HFFc6 (cell line): ENCODE data around the gene CEP162. TPM values are rescaled to one million over a fixed set of nuclear protein-coding genes. Genes with fewer than 3 reads are reported as not detected.
"Not testable (repeated sequence)": the region's sequence is repeated elsewhere in the genome, so short reads cannot be mapped to it uniquely, and the experiment has no call there.

Experiments
- DNase-seq: peaks from one replicate; pipeline ENCODE4 v3.0.0-alpha.2; 2018
- H3K27ac Mint-ChIP-seq: 2 replicates; pipeline ENCODE4 v1.8.0; 2020; ENCODE audit warnings: mild to moderate bottlenecking, mixed read lengths
- H3K27me3 Mint-ChIP-seq: 2 replicates; pipeline ENCODE4 v1.8.0; 2021; ENCODE audit warnings: mild to moderate bottlenecking, moderate library complexity, mixed read lengths; ENCODE audit not compliant: insufficient read depth
- H3K36me3 Mint-ChIP-seq: 2 replicates; pipeline ENCODE4 v1.8.0; 2021; ENCODE audit warnings: low read depth, mixed read lengths
- H3K4me1 Mint-ChIP-seq: 2 replicates; pipeline ENCODE4 v1.8.0; 2020; ENCODE audit warnings: low read depth, mixed read lengths
- H3K4me3 Mint-ChIP-seq: 2 replicates; pipeline ENCODE4 v1.8.0; 2020; ENCODE audit warnings: mild to moderate bottlenecking, moderate library complexity, mixed read lengths
- H3K9me3 Mint-ChIP-seq: 2 replicates; pipeline ENCODE4 v1.8.0; 2020; ENCODE audit warnings: mild to moderate bottlenecking, mixed read lengths
- CTCF ChIP-seq: fragments of 200-600 bp; sonication (generic); IDR thresholded peaks from 2 replicates; pipeline ENCODE4 v1.5.0; 2021; ENCODE audit warnings: antibody characterized with exemption, mild to moderate bottlenecking
- total RNA-seq, 6 experiments: library from RNA; stranded (reverse); fragmentation: NEBNext Ultra II Directional; extraction: Animal tissue kit (Norgen Biotek cat#: 25700); gene quantifications; 2 replicates in 1 of 6; 3 replicates in 5 of 6; pipeline ENCODE4 v1.2.3, GENCODE V29; 2021

CEP162 gene
- total RNA-seq, 6 experiments from 2014 or later: 2.1 to 3.7 (median 3.1) TPM

- H3K4me1 Mint-ChIP-seq: peaks cover 22% of the 10 kb centered on the region
- no peaks in the 10 kb centered on the region for H3K27me3 Mint-ChIP-seq
- H3K9me3 Mint-ChIP-seq: peaks cover 5% of the 10 kb centered on the region; the same call in 1 of the 2 replicates
- no peak overlapping the region for H3K27ac Mint-ChIP-seq
- H3K4me3 Mint-ChIP-seq: no peak overlapping the region
- no peaks in the 10 kb centered on the region for H3K36me3 Mint-ChIP-seq
- TF ChIP-seq CTCF: no peak
- no peak for DNase-seq
Measured at GRCh38 chr6:84107495-84107894, 119.9 kb downstream of the CEP162 start.

- H3K4me1 Mint-ChIP-seq: peaks cover 31% of the 10 kb centered on the region
- not testable (repeated sequence) for H3K4me3 Mint-ChIP-seq, H3K9me3 Mint-ChIP-seq, H3K36me3 Mint-ChIP-seq, H3K27me3 Mint-ChIP-seq
- DNase-seq: peak; percentile 52
- H3K27ac Mint-ChIP-seq: peak overlapping the region; percentile 39; the same call in 1 of the 2 replicates
Measured at GRCh38 chr6:84105215-84105924, 122.1 kb downstream of the CEP162 start.

- H3K4me3 Mint-ChIP-seq: no peak overlapping the region
- peaks cover 5% of the 10 kb centered on the region; the same call in 1 of the 2 replicates for H3K9me3 Mint-ChIP-seq
- peak; percentile 57 for DNase-seq
- no peak for TF ChIP-seq CTCF
- no peaks in the 10 kb centered on the region for H3K36me3 Mint-ChIP-seq
- no peak overlapping the region for H3K27ac Mint-ChIP-seq
- H3K4me1 Mint-ChIP-seq: peaks cover 31% of the 10 kb centered on the region
- H3K27me3 Mint-ChIP-seq: no peaks in the 10 kb centered on the region
Measured at GRCh38 chr6:84103029-84103428, 124.4 kb downstream of the CEP162 start.

- Mint-ChIP-seq H3K27ac (no peak overlapping the region), H3K4me1 (peaks cover 19% of the 10 kb centered on the region), H3K27me3 (peaks cover 1% of the 10 kb centered on the region; the same call in 1 of the 2 replicates), H3K4me3 (no peak overlapping the region), H3K36me3 (peaks cover 4% of the 10 kb centered on the region; the same call in 1 of the 2 replicates), H3K9me3 (0 out of 2 replicates have a peak, but pooled peaks cover 4% of the 10 kb centered on the region)
- no peak for TF ChIP-seq CTCF
- no peak for DNase-seq
Measured at GRCh38 chr6:84095156-84095555, 132.3 kb downstream of the CEP162 start.

GRCh38 chr6:84093441-84094435 lies 133.7 kb downstream of the CEP162 start:
- Mint-ChIP-seq H3K36me3 (peaks cover 4% of the 10 kb centered on the region; the same call in 1 of the 2 replicates), H3K4me3 (peak overlapping the region; percentile 18; the same call in 1 of the 2 replicates), H3K4me1 (peaks cover 19% of the 10 kb centered on the region), H3K27me3 (peaks cover 1% of the 10 kb centered on the region; the same call in 1 of the 2 replicates), H3K9me3 (0 out of 2 replicates have a peak, but pooled peaks cover 4% of the 10 kb centered on the region), H3K27ac (peak overlapping the region; percentile 8; the same call in 1 of the 2 replicates)
- no peak for TF ChIP-seq CTCF
- peak; percentile 15 for DNase-seq
